GM18873 (cell line): Measurements from ENCODE around the gene HOXC6.

Experiments
- ATAC-seq: cut with Tn5 transposase; IDR thresholded peaks from one replicate; pipeline ENCODE4 v1.9.1; 2021; ENCODE audit warnings: mild to moderate bottlenecking, moderate library complexity, moderate number of reproducible peaks; ENCODE audit not compliant: unreplicated experiment, low FRiP score

Gene HOXC6

GRCh38 chr12:54051874-54052437 is 23.7 kb downstream of the HOXC6 start:
- no peak for ATAC-seq

GRCh38 chr12:54052438-54053002 is 24.3 kb downstream of the HOXC6 start:
- ATAC-seq = no peak

- ATAC-seq = no peak
Measured at GRCh38 chr12:54053003-54053750, 24.9 kb downstream of the HOXC6 start.

GRCh38 chr12:54053751-54054741 is 25.8 kb downstream of the HOXC6 start, which contains the start of gene HOXC4:
Gene HOXC4, plus strand, starts transcription at chr12:54053835. Its CDS starts 88 bp downstream, at chr12:54053923.
- no peak for ATAC-seq

GRCh38 chr12:54054742-54055194 is 26.5 kb downstream of the HOXC6 start:
- no peak for ATAC-seq

- no peak for ATAC-seq
Measured at GRCh38 chr12:54055552-54055951, 27.3 kb downstream of the HOXC6 start.

GRCh38 chr12:54056110-54056509 is 27.9 kb downstream of the HOXC6 start:
- ATAC-seq = no peak

GRCh38 chr12:54058128-54058768 is 30.0 kb downstream of the HOXC6 start:
- ATAC-seq = no peak

- no peak for ATAC-seq
Measured at GRCh38 chr12:54059668-54060067, 31.4 kb downstream of the HOXC6 start.

- ATAC-seq = no peak
Measured at GRCh38 chr12:54060174-54060974, 32.1 kb downstream of the HOXC6 start.

GRCh38 chr12:54060975-54061778 is 32.9 kb downstream of the HOXC6 start:
- no peak for ATAC-seq

GRCh38 chr12:54065677-54066076 is 37.4 kb downstream of the HOXC6 start:
- no peak for ATAC-seq

- ATAC-seq = no peak
Measured at GRCh38 chr12:54066408-54066807, 38.2 kb downstream of the HOXC6 start.

- ATAC-seq = no peak
Measured at GRCh38 chr12:54068418-54069070, 40.3 kb downstream of the HOXC6 start.

- ATAC-seq = no peak
Measured at GRCh38 chr12:54071942-54072341, 43.7 kb downstream of the HOXC6 start.

- ATAC-seq = no peak
Measured at GRCh38 chr12:54074308-54074707, 46.1 kb downstream of the HOXC6 start.

- no peak for ATAC-seq
Measured at GRCh38 chr12:54075409-54075808, 47.2 kb downstream of the HOXC6 start.

GRCh38 chr12:54075974-54076373 is 47.7 kb downstream of the HOXC6 start:
- no peak for ATAC-seq
